ENCODE data around the gene GSTM1.

DNA sequence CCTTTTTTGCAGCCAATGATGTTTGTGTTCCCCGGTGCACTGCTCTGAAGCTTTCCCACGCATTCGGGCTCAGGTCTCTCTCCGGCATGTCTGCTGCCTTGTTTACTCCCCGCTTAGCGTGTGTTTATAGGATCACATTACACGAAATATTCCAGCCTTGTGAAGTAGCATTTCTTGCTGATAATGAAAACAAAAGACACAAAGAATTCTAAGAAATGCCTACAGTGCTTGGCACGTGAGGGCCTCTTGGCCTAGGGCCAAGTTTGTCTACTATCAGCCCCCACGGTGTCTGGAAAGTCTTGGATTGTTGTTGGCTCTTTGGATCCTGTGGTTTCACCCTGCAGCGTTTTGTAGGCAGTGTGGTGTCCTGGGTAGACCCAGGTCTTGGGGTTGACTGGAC lies 42.9 kb upstream of the GSTM1 start:
- TF ChIP-seq, protein P1, sequence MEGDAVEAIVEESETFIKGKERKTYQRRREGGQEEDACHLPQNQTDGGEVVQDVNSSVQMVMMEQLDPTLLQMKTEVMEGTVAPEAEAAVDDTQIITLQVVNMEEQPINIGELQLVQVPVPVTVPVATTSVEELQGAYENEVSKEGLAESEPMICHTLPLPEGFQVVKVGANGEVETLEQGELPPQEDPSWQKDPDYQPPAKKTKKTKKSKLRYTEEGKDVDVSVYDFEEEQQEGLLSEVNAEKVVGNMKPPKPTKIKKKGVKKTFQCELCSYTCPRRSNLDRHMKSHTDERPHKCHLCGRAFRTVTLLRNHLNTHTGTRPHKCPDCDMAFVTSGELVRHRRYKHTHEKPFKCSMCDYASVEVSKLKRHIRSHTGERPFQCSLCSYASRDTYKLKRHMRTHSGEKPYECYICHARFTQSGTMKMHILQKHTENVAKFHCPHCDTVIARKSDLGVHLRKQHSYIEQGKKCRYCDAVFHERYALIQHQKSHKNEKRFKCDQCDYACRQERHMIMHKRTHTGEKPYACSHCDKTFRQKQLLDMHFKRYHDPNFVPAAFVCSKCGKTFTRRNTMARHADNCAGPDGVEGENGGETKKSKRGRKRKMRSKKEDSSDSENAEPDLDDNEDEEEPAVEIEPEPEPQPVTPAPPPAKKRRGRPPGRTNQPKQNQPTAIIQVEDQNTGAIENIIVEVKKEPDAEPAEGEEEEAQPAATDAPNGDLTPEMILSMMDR (IDR thresholded peaks at IDR 0.05) = no peak
- TF ChIP-seq POLR2A (IDR thresholded peaks at IDR 0.05) = no peak
